Measurements from ENCODE around the gene FBXO5.

DNA sequence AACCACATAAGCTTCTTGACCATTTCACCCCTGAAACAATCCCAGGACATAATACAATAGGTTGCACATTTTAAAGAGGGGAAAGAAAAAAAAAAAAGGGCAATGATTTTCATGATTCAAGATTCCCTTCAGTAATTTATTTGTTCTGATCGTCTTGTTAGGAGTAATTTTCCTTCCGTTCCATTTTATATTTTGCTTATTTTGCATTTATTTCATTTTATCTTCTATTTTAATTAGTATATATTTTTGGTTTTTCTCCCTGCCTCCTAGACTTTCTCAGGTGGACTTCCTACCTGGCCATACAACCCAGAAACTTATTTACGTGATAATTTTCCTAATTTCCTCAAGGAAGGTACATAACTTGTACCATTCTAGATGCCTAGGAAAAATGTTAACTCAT is 32.6 kb downstream of the FBXO5 start:
- TF ChIP-seq TAF1 (conservative IDR thresholded peaks at IDR 0.05) (no peak), EGR1 (IDR thresholded peaks at IDR 0.05; ENCODE audit: low read depth in 2 of 2) (no peak), YY1 (IDR thresholded peaks at IDR 0.05) (no peak), FOXA2 (IDR thresholded peaks at IDR 0.05) (no peak)
- TF ChIP-seq, protein P1, sequence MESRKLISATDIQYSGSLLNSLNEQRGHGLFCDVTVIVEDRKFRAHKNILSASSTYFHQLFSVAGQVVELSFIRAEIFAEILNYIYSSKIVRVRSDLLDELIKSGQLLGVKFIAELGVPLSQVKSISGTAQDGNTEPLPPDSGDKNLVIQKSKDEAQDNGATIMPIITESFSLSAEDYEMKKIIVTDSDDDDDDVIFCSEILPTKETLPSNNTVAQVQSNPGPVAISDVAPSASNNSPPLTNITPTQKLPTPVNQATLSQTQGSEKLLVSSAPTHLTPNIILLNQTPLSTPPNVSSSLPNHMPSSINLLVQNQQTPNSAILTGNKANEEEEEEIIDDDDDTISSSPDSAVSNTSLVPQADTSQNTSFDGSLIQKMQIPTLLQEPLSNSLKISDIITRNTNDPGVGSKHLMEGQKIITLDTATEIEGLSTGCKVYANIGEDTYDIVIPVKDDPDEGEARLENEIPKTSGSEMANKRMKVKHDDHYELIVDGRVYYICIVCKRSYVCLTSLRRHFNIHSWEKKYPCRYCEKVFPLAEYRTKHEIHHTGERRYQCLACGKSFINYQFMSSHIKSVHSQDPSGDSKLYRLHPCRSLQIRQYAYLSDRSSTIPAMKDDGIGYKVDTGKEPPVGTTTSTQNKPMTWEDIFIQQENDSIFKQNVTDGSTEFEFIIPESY (IDR thresholded peaks at IDR 0.05) = no peak
- TF ChIP-seq, protein P2, sequence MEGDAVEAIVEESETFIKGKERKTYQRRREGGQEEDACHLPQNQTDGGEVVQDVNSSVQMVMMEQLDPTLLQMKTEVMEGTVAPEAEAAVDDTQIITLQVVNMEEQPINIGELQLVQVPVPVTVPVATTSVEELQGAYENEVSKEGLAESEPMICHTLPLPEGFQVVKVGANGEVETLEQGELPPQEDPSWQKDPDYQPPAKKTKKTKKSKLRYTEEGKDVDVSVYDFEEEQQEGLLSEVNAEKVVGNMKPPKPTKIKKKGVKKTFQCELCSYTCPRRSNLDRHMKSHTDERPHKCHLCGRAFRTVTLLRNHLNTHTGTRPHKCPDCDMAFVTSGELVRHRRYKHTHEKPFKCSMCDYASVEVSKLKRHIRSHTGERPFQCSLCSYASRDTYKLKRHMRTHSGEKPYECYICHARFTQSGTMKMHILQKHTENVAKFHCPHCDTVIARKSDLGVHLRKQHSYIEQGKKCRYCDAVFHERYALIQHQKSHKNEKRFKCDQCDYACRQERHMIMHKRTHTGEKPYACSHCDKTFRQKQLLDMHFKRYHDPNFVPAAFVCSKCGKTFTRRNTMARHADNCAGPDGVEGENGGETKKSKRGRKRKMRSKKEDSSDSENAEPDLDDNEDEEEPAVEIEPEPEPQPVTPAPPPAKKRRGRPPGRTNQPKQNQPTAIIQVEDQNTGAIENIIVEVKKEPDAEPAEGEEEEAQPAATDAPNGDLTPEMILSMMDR (IDR thresholded peaks at IDR 0.05; ENCODE audit: low read depth, low read length, missing input control) = no peak
- TF ChIP-seq, protein P3, sequence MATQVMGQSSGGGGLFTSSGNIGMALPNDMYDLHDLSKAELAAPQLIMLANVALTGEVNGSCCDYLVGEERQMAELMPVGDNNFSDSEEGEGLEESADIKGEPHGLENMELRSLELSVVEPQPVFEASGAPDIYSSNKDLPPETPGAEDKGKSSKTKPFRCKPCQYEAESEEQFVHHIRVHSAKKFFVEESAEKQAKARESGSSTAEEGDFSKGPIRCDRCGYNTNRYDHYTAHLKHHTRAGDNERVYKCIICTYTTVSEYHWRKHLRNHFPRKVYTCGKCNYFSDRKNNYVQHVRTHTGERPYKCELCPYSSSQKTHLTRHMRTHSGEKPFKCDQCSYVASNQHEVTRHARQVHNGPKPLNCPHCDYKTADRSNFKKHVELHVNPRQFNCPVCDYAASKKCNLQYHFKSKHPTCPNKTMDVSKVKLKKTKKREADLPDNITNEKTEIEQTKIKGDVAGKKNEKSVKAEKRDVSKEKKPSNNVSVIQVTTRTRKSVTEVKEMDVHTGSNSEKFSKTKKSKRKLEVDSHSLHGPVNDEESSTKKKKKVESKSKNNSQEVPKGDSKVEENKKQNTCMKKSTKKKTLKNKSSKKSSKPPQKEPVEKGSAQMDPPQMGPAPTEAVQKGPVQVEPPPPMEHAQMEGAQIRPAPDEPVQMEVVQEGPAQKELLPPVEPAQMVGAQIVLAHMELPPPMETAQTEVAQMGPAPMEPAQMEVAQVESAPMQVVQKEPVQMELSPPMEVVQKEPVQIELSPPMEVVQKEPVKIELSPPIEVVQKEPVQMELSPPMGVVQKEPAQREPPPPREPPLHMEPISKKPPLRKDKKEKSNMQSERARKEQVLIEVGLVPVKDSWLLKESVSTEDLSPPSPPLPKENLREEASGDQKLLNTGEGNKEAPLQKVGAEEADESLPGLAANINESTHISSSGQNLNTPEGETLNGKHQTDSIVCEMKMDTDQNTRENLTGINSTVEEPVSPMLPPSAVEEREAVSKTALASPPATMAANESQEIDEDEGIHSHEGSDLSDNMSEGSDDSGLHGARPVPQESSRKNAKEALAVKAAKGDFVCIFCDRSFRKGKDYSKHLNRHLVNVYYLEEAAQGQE (IDR thresholded peaks at IDR 0.05) = no peak
- TF ChIP-seq, protein P4, sequence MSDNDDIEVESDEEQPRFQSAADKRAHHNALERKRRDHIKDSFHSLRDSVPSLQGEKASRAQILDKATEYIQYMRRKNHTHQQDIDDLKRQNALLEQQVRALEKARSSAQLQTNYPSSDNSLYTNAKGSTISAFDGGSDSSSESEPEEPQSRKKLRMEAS (IDR thresholded peaks at IDR 0.05) = no peak
- TF ChIP-seq, protein P5, sequence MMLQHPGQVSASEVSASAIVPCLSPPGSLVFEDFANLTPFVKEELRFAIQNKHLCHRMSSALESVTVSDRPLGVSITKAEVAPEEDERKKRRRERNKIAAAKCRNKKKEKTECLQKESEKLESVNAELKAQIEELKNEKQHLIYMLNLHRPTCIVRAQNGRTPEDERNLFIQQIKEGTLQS (IDR thresholded peaks at IDR 0.05) = no peak
